Activated CD4-positive, CD25-positive, alpha-beta regulatory T cell (primary cell): ENCODE data around the gene MYO9A.
A peak's percentile ranks its signal among the peaks of the same experiment; 100 is the strongest.

Experiments used
- DNase-seq, 4 experiments: peaks; one replicate each; lab custom pipeline; 2025; lab: John Stamatoyannopoulos, UW

Gene MYO9A

DNA sequence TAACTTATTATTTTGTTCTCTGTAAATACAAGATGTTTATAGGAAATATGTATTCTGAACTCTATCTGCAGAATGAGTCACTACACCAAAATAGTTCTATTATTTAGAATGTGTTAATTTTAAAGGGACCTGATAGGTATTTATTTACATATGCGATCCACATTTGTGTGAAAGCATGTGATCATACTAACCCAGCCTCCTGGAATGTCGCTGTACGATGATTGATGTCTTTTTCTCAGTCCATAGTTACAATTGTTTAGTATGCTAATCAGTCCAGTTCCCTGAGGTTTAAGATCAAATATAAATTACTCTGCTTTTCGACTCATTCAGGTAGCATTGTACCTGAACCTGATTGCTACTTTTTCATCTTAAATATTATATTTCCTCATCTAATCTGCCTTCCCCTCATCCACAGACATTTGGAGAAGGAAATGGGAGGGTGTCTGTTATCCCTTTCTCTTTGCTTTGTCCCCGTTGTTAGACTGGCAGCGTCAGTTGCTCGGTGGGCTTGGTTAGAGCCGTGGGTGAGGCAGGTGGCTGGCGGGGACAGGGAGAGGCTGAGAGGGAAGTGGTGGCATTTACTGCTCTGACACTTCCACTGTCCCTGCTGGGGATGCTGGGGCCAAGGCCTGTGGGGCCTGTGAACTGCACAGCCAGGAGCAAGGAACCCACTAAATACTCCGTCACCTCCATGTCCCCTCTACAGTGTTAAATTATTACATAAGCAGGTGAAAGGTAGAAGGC is 335.4 kb downstream of the MYO9A start:
- DNase-seq = no peak

DNA sequence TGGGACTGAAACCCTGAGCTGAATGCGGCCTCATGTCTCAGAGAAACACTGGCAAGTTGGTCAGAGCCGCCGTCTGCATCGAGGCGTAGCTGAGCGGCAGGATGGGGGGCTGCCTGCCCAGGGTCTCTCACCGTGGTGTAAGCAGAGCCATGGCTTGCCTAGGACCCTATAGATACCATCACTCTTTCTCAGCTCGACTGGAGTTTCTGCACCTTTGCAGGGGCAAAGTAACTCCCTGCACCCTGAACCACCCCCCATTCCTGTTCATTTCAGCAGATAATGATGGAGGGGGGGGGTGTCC is 336.0 kb downstream of the MYO9A start:
- no peak for DNase-seq

DNA sequence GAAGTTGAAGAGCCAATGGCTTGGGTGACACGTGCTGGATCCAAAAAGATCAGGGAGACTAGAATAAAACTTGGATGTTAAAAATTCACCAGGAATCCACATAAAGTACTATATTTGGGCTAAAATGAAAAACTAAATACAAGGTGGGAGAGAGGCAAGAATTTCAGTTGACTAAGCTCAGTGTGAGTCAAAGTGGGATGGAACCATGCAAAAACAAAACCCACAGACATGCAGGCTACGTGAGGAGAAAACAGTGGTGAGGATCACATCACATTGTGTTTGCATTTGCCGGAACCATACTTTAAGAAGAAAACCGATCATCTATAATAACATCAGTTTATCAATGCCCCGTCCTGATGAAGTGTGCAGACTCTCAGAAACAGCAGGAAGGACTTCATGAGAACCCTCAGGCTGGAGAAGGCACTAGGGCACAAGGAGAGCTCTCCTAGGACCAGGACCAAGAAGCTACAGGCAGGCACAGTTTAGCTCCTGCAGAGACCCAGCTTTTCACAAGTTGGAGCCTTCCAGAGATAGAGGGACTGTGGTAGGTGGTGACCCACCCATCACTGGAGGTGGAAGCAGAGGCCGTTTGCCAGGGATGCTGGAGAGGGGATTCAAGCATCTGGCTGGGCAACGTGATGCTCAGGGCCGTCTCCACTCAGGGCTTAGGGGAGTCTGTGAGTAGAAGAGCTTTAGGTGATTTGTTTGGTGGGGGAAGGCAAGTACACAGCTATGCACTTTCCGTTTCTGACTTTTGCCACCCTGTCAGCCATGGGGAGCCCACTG is 336.6 kb downstream of the MYO9A start:
- DNase-seq = no peak

DNA sequence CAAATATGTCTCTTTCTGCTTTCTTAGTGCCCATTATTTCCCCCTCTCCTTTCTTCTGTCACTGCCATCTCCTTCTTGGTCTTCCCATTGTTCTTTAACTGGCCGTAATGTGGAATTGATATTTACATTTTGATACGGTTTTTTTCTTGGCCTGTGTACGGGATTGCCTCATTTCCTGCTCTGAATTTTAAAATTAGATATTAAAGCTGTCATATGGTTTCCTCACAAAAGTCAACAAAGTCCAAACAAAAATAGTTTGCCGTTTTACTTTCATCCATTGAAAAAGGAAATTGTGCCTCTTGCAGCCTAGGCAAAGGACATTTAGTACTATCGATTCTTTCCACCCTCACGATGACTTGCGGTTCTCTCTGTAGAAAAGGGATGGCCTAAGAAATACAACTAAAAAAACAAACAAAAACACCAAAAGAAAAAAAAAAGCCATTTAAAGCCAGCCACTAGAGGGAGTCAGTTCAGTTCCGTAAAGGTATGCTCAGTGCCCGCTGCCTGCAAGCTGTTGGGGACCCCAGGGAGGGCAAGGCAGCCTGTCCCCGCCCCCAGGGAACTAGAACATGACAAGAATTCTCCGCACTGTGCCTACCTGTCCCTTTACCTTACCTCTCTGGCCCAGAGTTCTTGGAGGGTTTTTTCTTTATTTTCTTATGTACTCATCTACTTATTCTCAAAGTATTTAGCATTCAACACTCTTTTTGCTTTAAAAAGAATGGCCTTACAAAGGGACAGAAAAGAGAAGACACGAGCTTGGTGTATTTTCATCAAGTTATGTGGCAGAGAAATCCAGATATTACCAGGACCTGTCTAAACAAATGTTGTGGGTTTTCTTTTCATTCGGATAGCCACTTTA is 337.6 kb downstream of the MYO9A start:
- DNase-seq = peak in 1 of 4 experiments; percentile 7

DNA sequence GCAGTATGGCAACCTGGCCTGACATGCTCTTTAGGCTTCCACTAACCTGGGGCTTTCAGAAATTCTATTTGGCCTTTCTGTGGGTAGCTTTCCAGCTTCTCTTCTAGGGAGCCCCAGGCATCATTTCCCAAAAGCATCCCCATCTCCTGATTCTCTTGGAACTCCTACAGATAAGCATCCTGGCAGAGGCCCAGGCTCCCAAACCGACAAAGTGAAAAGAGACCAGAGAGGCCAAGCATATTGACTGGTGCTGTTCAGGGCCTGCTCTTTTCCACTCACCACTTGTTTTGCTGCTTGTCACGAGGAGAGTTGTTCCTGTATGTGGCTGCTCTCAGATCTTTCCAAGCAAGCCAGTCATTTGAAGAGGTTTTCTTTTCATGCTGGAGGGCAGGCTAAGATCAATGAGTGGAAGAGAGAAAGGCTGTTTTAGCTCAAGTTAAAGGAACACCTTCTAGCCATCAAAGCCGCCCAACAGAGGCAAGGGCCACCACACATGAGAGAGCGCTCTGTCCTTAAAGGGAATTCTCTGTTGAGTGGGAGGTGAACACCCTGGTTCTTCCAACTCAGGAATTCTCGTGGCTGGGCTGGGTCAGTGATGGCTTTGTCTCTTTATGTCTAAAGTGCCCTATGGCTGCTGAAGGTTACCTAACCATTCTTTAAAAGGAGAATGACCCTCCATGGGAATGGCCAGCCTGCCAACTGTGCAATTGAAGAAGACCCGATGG is 338.7 kb downstream of the MYO9A start:
- no peak for DNase-seq

DNA sequence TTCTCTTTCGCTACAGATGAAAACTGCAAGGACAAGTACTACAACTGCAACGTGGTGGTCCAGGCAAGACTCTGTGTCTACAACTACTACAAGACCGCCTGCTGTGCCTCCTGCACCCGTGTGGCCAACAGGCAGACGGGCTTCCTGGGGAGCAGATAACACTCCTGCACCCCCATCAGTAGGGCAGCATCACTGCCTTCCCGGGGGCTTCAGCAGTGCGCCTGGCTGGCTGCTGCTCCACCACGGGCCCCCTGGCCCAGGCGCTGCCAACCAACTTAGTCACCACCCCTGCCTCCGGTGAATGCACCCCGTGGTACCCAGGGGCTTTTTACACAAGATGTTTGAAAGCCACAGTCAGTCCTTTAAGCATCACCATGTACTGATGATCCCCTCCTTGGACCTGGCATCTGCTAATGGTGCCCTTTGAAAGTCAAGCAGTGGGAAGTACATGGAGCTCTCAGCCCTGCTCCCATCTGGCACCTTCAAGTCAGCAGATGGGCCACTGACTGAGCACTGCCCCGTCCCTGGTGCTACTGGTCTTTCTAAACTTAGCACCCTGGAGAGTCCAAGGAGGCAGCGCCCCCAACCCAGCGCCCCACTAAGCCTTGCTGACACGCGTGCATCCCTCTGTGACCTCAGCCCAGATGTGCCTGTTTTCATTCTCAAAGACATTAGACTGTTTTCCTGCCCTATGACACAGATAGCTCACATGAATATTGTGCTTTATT is 340.6 kb downstream of the MYO9A start:
- no peak for DNase-seq

DNA sequence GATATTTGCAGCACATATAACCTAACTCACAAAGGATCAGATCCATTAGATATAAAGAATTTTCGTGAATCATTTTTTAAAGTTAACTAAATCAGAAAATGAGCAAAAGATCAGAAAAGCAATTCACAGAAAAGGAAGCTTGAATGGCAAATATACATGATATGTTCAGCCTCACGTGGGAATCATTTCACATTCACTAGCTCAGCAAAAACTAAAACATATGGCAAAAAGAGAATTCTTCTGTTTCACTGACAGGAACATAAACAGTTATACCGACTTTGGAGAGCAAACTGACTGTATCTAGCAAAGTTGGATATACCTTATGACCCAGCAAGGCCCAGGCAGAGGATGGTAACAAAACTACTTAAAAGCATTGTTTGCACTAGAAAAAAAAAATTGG is 341.6 kb downstream of the MYO9A start:
- no peak for DNase-seq

DNA sequence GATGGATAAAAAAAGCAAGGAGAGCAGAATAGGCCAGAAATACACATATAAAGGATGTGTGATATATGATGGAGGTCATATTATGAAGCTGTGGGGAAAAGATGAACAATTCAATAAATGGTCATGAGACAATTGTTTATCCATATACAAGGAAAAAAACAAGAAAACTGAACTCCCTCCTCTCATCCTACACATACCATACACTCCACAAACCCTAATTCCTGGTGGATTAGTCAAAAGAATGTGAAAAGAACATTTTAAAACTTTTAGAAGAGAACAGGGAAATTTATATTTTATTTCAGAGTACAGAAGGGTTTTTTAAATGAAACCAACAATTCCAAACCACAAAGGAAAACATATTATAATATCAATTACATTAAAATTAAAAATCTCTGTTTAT is 342.1 kb downstream of the MYO9A start:
- DNase-seq = no peak

DNA sequence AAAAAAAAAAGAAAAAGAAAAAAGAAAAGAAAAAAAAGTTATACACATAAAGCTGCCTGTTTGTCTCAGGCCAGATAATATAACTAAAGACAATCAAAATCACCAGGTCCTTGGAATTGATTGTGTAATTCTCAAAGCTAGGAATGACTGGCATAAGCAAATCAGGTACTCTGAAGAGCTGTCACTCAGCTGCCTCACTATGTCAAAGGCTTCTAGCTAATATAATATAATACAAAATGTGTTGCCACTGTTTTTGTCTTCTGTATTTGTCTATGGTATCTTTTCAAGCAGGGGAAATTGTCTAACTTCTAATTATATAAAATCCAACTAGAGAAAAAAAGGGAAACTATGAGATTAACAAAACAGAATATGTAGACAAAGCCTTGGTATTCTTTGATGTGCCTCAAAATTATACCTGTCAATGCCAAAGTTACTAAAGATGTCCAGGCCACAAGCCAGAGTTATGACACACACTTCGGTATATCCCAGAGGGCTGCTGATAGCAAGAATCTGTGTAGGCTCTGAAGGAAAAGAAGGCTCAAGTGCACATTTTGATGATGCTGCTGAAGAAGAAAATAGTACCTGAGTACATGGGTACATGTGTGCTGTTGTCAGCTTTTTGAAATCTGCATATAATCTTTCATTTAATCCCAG is 344.6 kb downstream of the MYO9A start:
- no peak for DNase-seq
